ENCODE measurements around the gene TSPAN18.

DNA sequence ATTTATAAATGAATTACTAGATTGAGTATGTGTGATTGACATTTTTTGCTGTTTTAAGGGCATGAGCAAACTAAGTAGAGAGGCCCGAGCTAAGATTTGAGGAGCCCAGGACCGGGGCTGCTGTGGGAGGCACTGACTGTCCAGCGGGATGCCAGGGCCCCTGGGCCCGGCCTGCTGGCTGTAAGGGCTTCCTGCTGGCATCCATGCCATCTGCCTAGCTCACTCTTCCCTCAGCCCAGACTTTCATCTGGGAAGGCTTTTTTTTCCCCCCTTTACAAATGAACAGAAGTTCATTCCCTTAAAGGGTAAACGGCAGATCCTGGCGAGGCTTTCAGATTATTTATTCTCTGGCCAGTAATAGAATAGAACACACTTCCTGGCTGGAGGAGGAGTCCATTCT is 239.9 kb downstream of the TSPAN18 start:
- TF ChIP-seq, protein P1, sequence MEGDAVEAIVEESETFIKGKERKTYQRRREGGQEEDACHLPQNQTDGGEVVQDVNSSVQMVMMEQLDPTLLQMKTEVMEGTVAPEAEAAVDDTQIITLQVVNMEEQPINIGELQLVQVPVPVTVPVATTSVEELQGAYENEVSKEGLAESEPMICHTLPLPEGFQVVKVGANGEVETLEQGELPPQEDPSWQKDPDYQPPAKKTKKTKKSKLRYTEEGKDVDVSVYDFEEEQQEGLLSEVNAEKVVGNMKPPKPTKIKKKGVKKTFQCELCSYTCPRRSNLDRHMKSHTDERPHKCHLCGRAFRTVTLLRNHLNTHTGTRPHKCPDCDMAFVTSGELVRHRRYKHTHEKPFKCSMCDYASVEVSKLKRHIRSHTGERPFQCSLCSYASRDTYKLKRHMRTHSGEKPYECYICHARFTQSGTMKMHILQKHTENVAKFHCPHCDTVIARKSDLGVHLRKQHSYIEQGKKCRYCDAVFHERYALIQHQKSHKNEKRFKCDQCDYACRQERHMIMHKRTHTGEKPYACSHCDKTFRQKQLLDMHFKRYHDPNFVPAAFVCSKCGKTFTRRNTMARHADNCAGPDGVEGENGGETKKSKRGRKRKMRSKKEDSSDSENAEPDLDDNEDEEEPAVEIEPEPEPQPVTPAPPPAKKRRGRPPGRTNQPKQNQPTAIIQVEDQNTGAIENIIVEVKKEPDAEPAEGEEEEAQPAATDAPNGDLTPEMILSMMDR (IDR thresholded peaks at IDR 0.05; ENCODE audit: low read length) = no peak
- no peak for TF ChIP-seq EZH2 (optimal IDR thresholded peaks at IDR 0.05; ENCODE audit: low read depth, low read length)
